Measurements from ENCODE around the gene ALDH18A1. TPM values are rescaled to one million over a fixed set of nuclear protein-coding genes. Genes with fewer than 3 reads are reported as not detected.
A peak's percentile ranks its signal among the peaks of the same experiment; 100 is the strongest.

Gene ALDH18A1
- polyA plus RNA-seq, 1 donor (not counting 4 experiments of a cell fraction or from before 2014, with no cell fraction given), result 53.4 TPM

DNA sequence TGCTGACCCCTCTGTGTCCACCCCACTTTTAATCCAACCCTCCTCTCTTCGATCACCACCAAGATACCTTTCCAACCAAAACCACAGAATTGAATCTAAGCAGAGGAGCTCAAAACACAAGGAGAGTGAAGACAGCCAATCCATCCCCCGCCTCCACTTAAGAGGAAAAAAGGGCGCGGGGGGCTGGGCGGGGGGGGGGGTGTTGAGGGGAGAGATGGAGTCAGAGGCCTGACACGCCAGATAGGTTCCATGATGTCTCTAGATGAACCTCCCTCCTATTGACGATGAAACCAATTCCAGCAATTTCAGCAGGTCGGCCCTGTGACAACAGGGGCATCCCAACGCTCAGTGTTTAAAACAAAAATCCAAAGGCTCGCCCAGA lies 96.6 kb downstream of the ALDH18A1 start:
- no peaks in the 10 kb centered on the region for H4K20me1 ChIP-seq (ENCODE audit: control insufficient read depth, extremely low read depth, insufficient read depth, low read length)
- dilution Hi-C loops (cut with MboI; ENCODE audit: extremely low pct_ligation_motif_present, low sequenced_read_pairs), result no loop called here
- peaks cover 10% of the 10 kb centered on the region for H3K27me3 ChIP-seq (ENCODE audit: control insufficient read depth, extremely low read depth, insufficient read depth, low read length)
- no peaks in the 10 kb centered on the region for H3K9me3 ChIP-seq (ENCODE audit: control insufficient read depth, low read depth, low read length)
- no peak overlapping the region for H3K27ac ChIP-seq (ENCODE audit: control insufficient read depth, insufficient read depth, low read length)
- H3K4me1 ChIP-seq (ENCODE audit: control insufficient read depth, extremely low read depth, insufficient read depth, low read length), result peaks cover 5% of the 10 kb centered on the region
- H3K9me1 ChIP-seq (ENCODE audit: control insufficient read depth, extremely low read depth, insufficient read depth, low read length), result no peaks in the 10 kb centered on the region
- H3K4me2 ChIP-seq (ENCODE audit: control insufficient read depth, extremely low read depth, insufficient read depth, low read depth, low read length), result peak overlapping the region; percentile 94
- FAIRE-seq, result no peak
- no peak for DNase-seq (ENCODE audit: low read depth, low spot score)
- H3K4me3 ChIP-seq (ENCODE audit: control insufficient read depth in 2 of 3, extremely low read depth in 1 of 3, insufficient read depth in 2 of 3, low read depth in 1 of 3, low read length in 3 of 3), result peak overlapping the region in 1 of 3 experiments; percentile 85
- H2AFZ ChIP-seq (ENCODE audit: control insufficient read depth, low read length), result no peak overlapping the region
- H3K79me2 ChIP-seq (ENCODE audit: control insufficient read depth, insufficient read depth, low read length), result no peaks in the 10 kb centered on the region
- TF ChIP-seq EZH2 (IDR thresholded peaks at IDR 0.05; ENCODE audit: low read length), result no peak
- TF ChIP-seq, protein P1, sequence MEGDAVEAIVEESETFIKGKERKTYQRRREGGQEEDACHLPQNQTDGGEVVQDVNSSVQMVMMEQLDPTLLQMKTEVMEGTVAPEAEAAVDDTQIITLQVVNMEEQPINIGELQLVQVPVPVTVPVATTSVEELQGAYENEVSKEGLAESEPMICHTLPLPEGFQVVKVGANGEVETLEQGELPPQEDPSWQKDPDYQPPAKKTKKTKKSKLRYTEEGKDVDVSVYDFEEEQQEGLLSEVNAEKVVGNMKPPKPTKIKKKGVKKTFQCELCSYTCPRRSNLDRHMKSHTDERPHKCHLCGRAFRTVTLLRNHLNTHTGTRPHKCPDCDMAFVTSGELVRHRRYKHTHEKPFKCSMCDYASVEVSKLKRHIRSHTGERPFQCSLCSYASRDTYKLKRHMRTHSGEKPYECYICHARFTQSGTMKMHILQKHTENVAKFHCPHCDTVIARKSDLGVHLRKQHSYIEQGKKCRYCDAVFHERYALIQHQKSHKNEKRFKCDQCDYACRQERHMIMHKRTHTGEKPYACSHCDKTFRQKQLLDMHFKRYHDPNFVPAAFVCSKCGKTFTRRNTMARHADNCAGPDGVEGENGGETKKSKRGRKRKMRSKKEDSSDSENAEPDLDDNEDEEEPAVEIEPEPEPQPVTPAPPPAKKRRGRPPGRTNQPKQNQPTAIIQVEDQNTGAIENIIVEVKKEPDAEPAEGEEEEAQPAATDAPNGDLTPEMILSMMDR (optimal IDR thresholded peaks at IDR 0.05 in 1 of 3, IDR thresholded peaks at IDR 0.05 in 1 of 3, conservative IDR thresholded peaks at IDR 0.05 in 1 of 3; ENCODE audit: extremely low read depth in 1 of 3, insufficient read depth in 2 of 3, low read length in 3 of 3), result no peak
- no peak overlapping the region for H3K9ac ChIP-seq (ENCODE audit: control insufficient read depth, extremely low read depth, insufficient read depth, low read length)
- H3K36me3 ChIP-seq (ENCODE audit: control insufficient read depth in 2 of 2, extremely low read depth in 1 of 2, insufficient read depth in 2 of 2, low read length in 2 of 2), result no peaks in the 10 kb centered on the region

DNA sequence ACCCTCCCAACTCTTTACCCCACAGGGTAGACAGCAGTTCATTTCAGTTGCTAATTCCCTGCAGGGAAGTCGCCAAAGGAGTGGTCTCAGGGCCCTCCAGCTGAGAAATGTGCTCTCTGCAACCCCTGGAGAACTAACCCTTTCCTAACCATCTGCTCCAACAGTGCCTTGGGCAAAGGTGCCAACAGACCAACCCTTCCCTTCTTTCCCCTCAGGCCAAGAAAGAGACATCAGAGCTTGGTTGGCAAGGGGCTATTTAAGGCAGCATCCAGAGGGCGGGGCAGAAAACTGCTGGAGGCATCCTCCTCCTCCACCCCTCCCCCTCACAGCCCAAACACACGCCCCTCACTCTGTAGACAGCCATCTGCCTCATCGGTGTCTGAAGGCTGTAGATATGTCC lies 97.0 kb downstream of the ALDH18A1 start:
- TF ChIP-seq EZH2 (IDR thresholded peaks at IDR 0.05; ENCODE audit: low read length), result no peak
- TF ChIP-seq, protein P1 (optimal IDR thresholded peaks at IDR 0.05 in 1 of 3, IDR thresholded peaks at IDR 0.05 in 1 of 3, conservative IDR thresholded peaks at IDR 0.05 in 1 of 3; ENCODE audit: extremely low read depth in 1 of 3, insufficient read depth in 2 of 3, low read length in 3 of 3), result no peak
- H3K79me2 ChIP-seq (ENCODE audit: control insufficient read depth, insufficient read depth, low read length), result no peaks in the 10 kb centered on the region
- no peak overlapping the region for H3K4me2 ChIP-seq (ENCODE audit: control insufficient read depth, extremely low read depth, insufficient read depth, low read depth, low read length)
- FAIRE-seq (no peak), DNase-seq (ENCODE audit: low read depth, low spot score) (no peak)
- H3K4me1 ChIP-seq (ENCODE audit: control insufficient read depth, extremely low read depth, insufficient read depth, low read length), result peaks cover 5% of the 10 kb centered on the region
- H3K27ac ChIP-seq (ENCODE audit: control insufficient read depth, insufficient read depth, low read length), result no peak overlapping the region
- peaks cover 10% of the 10 kb centered on the region for H3K27me3 ChIP-seq (ENCODE audit: control insufficient read depth, extremely low read depth, insufficient read depth, low read length)
- H3K9me3 ChIP-seq (ENCODE audit: control insufficient read depth, low read depth, low read length), result no peaks in the 10 kb centered on the region
- H2AFZ ChIP-seq (ENCODE audit: control insufficient read depth, low read length), result no peak overlapping the region
- no peak overlapping the region for H3K9ac ChIP-seq (ENCODE audit: control insufficient read depth, extremely low read depth, insufficient read depth, low read length)
- no peak overlapping the region for H3K4me3 ChIP-seq (ENCODE audit: control insufficient read depth in 2 of 3, extremely low read depth in 1 of 3, insufficient read depth in 2 of 3, low read depth in 1 of 3, low read length in 3 of 3)
- no peaks in the 10 kb centered on the region for H3K9me1 ChIP-seq (ENCODE audit: control insufficient read depth, extremely low read depth, insufficient read depth, low read length)
- H4K20me1 ChIP-seq (ENCODE audit: control insufficient read depth, extremely low read depth, insufficient read depth, low read length), result no peaks in the 10 kb centered on the region
- H3K36me3 ChIP-seq (ENCODE audit: control insufficient read depth in 2 of 2, extremely low read depth in 1 of 2, insufficient read depth in 2 of 2, low read length in 2 of 2), result no peaks in the 10 kb centered on the region
- dilution Hi-C loops (cut with MboI; ENCODE audit: extremely low pct_ligation_motif_present, low sequenced_read_pairs), result no loop called here
